ENCODE measurements around the gene TNP1.

The TNP1 gene

GRCh38 chr2:216872624-216873023 lies 12.8 kb upstream of the TNP1 start:
- DNase-seq, result no peak

- DNase-seq, result no peak
Measured at GRCh38 chr2:216872040-216872439, 12.2 kb upstream of the TNP1 start.

GRCh38 chr2:216871333-216871934 lies 11.6 kb upstream of the TNP1 start:
- no peak for DNase-seq

GRCh38 chr2:216870508-216871332 lies 10.9 kb upstream of the TNP1 start:
- no peak for DNase-seq

GRCh38 chr2:216866515-216867095 lies 6.7 kb upstream of the TNP1 start:
- DNase-seq, result no peak

- DNase-seq, result no peak
Measured at GRCh38 chr2:216865658-216866057, 5.8 kb upstream of the TNP1 start.

- no peak for DNase-seq
Measured at GRCh38 chr2:216863946-216864345, 4.1 kb upstream of the TNP1 start.

- DNase-seq, result no peak
Measured at GRCh38 chr2:216862628-216863398, 2.9 kb upstream of the TNP1 start.

GRCh38 chr2:216860426-216861137 lies 718 bp upstream of the TNP1 start:
- no peak for DNase-seq

- DNase-seq, result peak in 1 of 2 donors; percentile 6
Measured at GRCh38 chr2:216858312-216858711, 1.6 kb downstream of the TNP1 start.

GRCh38 chr2:216857131-216857550 lies 2.7 kb downstream of the TNP1 start:
- peak in 1 of 2 donors; percentile 3 for DNase-seq

GRCh38 chr2:216856406-216857065 lies 3.3 kb downstream of the TNP1 start:
- DNase-seq, result no peak

GRCh38 chr2:216855605-216856004 lies 4.3 kb downstream of the TNP1 start:
- DNase-seq, result no peak

- DNase-seq, result no peak
Measured at GRCh38 chr2:216855079-216855478, 4.8 kb downstream of the TNP1 start.

GRCh38 chr2:216851486-216852090 lies 8.3 kb downstream of the TNP1 start:
- no peak for DNase-seq

GRCh38 chr2:216850665-216851322 lies 9.1 kb downstream of the TNP1 start:
- peak in 1 of 2 donors; percentile 8 for DNase-seq

- DNase-seq, result peak in 1 of 2 donors; percentile 38
Measured at GRCh38 chr2:216849987-216850386, 9.9 kb downstream of the TNP1 start.

- no peak for DNase-seq
Measured at GRCh38 chr2:216845426-216845825, 14.4 kb downstream of the TNP1 start.

- DNase-seq, result no peak
Measured at GRCh38 chr2:216842636-216843035, 17.2 kb downstream of the TNP1 start.

GRCh38 chr2:216839688-216840087 lies 20.2 kb downstream of the TNP1 start:
- no peak for DNase-seq

GRCh38 chr2:216838151-216838550 lies 21.7 kb downstream of the TNP1 start:
- DNase-seq, result no peak
